GM19467 (cell line): Measurements from ENCODE around the gene SGPP2.

Experiments
- ATAC-seq: cut with Tn5 transposase; IDR thresholded peaks from one replicate; pipeline ENCODE4 v1.9.1; 2021; ENCODE audit warnings: mild to moderate bottlenecking, moderate library complexity; ENCODE audit not compliant: unreplicated experiment

SGPP2 gene

DNA sequence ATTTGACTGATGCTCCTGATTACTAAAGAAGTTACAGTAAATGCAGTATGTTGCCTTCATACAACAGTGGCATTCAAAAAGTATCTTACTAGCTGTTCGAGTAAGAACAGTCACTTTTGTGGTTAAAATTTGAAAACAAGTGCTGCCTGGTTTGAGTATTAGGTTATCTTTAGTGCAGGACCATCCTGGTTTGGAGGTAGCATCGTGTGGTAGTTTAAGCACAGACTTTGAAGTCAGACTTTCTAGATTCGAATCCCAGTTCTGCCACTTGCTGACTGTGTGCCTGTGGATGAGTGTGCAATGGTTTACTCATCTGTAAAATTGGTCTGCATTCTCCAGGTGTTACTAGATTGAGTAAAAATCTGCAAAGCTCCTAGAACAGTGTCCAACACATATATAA, 96.8 kb downstream of the SGPP2 start:
- peak; percentile 39 for ATAC-seq

- no peak for ATAC-seq
These were observed 97.7 kb downstream of the SGPP2 start for GRCh38 chr2:222522082-222522481.

- peak; percentile 60 for ATAC-seq
These were observed 99.6 kb downstream of the SGPP2 start for GRCh38 chr2:222523783-222524544.

- no peak for ATAC-seq
These were observed 101.5 kb downstream of the SGPP2 start for GRCh38 chr2:222525811-222526210.

- no peak for ATAC-seq
These were observed 102.3 kb downstream of the SGPP2 start for GRCh38 chr2:222526480-222527277.

DNA sequence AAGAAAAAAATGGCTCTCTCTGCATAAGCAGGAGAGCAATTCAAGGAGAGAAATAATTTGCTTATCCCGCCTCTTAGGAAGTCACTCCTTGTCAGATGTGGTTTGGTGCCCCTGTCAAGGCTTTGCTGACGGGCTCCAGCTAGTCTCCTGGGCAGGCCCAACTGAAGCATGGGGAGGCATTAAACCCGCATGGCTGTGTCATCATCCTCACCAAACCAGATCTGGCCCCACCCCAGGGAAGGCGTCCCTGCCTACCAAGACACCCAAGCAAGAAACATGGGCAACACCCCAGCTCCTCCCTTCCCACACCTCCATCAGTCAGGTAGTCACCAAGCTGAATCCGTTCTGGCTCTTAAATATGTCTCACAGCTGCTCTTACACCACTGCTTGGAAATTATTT, 108.0 kb downstream of the SGPP2 start:
- ATAC-seq, result no peak

DNA sequence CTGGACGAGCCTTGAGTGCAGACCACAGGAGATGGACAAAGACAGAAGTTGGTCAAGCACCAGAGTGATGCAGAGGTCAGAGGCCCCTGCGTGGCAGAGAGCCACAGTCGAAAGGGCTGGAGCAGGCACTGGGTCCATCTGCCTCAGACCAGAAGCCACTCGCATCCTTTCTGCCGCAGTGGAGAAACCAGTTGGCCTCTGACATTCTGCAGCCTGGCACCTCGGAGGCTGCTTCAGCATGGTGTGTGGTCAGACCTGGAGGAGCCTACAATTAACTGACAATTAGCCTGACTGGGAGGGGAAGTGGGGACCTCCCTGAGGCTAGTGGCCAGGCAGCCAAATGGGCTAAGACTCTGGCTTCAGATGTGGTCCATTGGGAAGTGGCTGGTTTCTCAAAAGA, 111.1 kb downstream of the SGPP2 start:
- no peak for ATAC-seq

DNA sequence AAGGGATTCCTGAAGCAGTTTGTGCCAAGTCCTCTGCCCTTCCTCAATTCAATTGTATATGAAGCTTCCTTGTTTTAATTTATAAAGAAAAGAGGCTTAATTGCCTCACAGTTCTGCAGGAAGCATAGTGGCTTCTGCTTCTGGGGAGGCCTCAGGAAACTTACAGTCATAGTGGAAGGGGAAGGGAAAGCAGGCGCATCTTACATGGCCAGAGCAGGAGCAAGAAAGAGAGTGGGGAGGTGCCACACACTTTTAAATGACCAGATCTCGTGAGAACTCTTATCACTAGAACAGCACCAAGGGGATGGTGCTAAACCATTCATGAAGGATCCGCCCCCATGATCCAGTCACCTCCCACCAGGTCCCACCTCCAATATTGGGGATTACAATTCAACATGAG, 114.2 kb downstream of the SGPP2 start:
- ATAC-seq, result no peak

DNA sequence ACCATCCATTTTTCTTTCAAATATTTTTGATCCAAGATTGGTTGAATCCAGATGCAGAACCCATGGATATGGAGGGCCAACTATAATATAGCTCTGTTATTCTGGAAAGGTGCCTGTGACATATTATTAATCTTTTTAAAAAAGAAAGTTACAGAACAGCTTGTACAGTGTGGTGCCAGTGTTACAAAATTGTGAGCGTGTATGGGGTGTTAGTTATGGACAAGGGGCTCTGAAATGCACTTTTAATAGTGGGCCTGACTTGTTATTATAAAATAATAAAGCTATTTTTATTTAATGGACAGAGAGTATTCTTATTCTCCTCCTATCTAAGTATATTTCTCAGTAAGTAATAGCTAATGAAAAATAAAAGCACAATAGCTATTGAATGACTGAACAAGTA, 120.3 kb downstream of the SGPP2 start:
- ATAC-seq, result no peak

- ATAC-seq, result no peak
These were observed 121.8 kb downstream of the SGPP2 start for GRCh38 chr2:222545823-222546795.

DNA sequence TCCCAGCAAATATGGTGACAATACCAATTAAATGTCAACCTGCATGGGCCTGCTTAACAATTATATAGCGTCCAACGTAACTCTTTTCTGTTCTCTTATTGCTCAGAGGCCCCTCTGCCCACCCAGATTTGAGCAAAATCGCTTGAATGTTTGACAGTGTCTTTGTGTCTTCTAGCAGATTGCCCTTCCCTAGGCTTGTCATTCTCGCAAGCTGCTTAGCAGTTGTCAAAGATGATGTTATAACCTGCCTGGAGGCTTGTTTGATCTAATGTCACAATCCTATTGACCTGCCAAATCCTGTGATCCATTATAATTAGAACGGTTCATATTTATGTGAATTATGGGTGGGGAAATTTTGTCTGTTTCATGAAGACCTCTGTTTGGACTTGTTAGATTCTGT, 122.7 kb downstream of the SGPP2 start:
- no peak for ATAC-seq

DNA sequence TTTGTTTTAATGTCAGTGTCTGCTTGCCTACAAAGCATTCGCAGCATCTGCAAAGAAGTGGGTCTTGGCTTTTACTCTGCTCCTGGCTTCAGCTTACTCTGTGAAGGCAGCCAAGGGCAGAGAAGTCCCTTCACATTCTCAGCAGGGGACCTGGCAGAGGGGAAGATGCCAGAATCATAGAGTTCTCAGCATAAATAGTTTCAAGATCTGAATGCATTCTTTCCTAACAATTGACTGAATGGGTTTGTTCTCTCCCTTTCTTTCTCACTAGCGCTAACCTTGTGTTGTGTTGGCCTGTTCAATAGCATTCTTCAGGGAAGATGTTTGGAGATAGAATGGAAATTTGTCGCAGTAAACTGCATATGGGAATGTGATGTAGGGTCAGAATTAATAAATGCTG, 124.6 kb downstream of the SGPP2 start:
- no peak for ATAC-seq

DNA sequence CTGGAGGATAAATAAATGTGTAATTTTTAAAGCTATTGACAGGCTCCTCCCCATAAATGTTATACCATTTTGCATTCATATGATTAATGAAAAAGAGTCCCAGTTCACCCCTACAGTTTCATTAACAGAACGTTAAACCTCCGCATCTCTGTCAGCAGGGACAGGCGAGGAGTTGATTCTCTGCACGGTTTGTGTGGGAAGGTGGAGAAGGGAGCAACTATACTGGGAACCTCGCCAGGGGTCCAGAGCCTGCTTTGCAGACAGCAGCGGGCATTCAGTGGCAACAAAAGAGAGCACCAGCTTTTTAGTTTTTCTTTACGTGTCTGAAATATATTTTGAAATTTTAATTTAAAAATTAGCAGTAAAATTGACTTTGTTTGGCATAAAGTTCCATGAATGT, 130.2 kb downstream of the SGPP2 start:
- no peak for ATAC-seq

GRCh38 chr2:222561151-222561550, 136.8 kb downstream of the SGPP2 start:
- ATAC-seq, result no peak

- peak; percentile 80 for ATAC-seq
These were observed 137.7 kb downstream of the SGPP2 start for GRCh38 chr2:222561817-222562645.

DNA sequence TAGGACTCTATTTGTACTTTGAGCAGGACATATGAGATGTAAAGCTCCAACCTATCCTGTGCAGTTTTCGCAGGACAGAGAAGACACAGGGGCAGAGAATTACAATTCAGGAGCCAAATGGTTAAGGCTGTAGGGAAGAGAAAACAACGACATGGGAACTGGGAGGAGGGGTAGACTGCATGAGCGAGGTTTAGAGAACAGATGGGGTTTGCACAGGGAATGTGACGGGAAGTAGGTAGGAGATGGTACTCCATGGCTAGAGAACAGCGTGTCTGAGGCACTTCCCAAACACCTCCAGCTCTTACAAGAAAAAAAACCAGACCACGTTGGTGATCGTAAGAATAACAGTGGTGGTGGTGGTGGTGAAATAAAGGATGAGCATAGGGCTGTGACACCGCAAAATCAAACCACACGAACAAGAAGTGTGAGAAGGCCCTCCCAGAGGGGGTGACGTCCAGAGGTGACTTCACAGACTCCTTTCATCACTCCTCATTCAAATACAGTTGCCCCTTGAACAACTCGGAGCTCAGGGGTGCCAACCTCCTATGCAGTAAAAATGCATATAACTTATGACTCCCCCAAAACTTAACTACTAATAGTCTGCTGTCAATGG, 138.9 kb downstream of the SGPP2 start:
- ATAC-seq, result no peak

DNA sequence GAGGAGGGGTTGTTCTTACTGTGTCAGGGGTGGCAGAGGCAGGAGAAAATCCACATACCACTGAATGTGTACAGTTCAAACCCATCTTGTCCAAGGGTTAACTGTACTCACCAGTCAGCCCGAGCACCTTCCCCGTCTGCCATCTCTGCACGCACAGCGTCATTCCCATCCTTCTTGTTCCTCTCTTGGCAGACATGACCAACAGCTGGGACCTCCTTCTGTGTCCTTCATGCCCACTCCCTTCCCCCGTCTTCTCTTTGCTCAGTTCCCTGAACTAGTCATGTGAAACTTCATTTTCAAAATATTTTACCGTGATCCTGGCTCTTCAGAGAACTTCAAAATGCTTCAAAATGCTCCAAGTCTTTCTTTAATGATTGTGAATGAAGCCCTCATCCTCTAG, 139.6 kb downstream of the SGPP2 start:
- no peak for ATAC-seq

DNA sequence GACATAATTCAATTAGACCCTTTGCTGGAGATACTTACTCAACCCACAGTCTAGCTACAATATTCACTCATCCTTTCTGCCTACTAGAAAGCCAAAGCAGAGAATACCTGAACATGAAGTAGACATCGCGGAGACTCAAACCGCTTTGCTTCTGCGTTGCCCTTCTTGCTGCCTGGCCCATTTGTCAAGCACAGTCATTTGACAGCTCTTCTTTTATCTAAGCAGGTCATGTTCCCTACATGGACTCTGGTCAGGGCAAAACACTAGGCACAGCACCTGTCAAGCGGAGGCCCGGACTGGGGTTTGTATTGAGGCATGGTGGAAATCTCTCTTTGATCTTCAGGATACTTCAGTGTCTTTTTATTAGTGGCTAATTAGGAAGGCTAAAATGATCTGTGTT, 141.9 kb downstream of the SGPP2 start:
- ATAC-seq, result no peak

DNA sequence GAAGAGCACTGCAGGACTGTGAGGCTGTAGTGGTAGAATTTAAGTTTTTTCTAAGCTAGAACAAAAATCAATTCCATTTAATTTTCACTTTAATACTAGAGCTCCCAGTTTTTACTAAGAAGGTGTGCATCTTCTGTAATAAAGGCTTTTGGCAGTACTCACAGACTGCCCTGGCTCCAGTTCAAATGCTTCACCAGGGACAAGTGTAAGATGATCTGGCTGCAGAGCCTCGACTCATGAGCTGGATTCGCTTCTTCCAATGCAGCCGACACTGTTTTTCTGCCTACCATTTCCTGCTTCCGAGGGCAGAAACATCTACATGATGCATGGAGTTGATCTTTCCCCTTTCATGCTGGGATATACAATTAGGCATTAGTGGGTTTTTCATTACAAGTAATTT, 144.5 kb downstream of the SGPP2 start:
- ATAC-seq, result no peak

GRCh38 chr2:222569826-222570225, 145.5 kb downstream of the SGPP2 start:
- ATAC-seq, result no peak
